ENCODE measurements around the gene DNAI1.

The DNAI1 gene

GRCh38 chr9:34559624-34560455, 101.2 kb downstream of the DNAI1 start:
- Histone ChIP-seq H3K4me3 (ENCODE audit: low read depth in 1 of 5, low read length in 5 of 5) (peak overlapping the region in 1 of 5 donors; percentile 19), H3K9me3 (ENCODE audit: control insufficient read depth in 5 of 5, low read length in 5 of 5) (peaks cover 0 to 6% (median 0%) of the 10 kb centered on the region in 5 donors), H3K4me1 (ENCODE audit: control insufficient read depth in 5 of 5, insufficient read depth in 5 of 5, low read length in 5 of 5) (peaks cover 2 to 32% (median 24%) of the 10 kb centered on the region in 5 donors), H3K9ac (ENCODE audit: low read length in 5 of 5) (no peak overlapping the region), H3K27me3 (ENCODE audit: control insufficient read depth in 5 of 5, insufficient read depth in 4 of 5, low read length in 5 of 5) (peaks cover 0 to 18% (median 3%) of the 10 kb centered on the region in 5 donors), H3K36me3 (ENCODE audit: control insufficient read depth in 5 of 5, insufficient read depth in 5 of 5, low read length in 5 of 5) (peaks cover 0 to 30% (median 13%) of the 10 kb centered on the region in 5 donors), H3K27ac (ENCODE audit: low read depth, low read length) (no peak overlapping the region)

DNA sequence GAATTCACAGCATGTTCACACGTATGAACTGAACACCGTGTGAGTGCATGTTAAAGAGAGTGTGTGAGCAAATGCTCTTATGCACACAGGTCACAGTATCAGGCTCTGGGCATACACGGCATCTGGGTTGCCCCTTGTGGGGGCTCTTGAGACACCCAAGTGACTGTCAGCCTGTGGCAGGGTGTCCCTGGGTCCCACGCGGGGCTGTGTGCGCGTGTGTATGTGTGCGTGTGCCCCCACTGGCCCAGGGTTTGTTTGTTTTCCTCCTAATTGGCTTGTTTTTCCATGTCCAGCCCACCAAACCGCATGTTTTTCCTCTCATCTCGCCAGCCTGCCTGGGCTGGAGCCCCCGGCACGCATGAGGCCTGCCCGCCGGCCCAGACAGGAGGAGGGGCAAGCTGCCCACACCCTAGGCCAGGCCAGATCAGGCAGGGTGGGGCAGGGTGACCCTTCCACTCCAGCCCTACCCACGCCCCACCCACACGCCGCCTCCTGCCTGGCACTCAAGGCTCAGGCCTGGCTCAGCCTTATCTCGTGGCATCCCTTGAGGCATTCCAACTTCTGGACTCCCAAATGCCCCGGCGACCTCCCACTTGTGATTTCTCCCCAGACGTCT, 102.1 kb downstream of the DNAI1 start:
- Histone ChIP-seq H3K27ac (ENCODE audit: low read depth, low read length) (peak overlapping the region; percentile 33), H3K27me3 (ENCODE audit: control insufficient read depth in 5 of 5, insufficient read depth in 4 of 5, low read length in 5 of 5) (peaks cover 0 to 18% (median 3%) of the 10 kb centered on the region in 5 donors), H3K9ac (ENCODE audit: low read length in 5 of 5) (no peak overlapping the region), H3K4me3 (ENCODE audit: low read depth in 1 of 5, low read length in 5 of 5) (no peak overlapping the region), H3K9me3 (ENCODE audit: control insufficient read depth in 5 of 5, low read length in 5 of 5) (peaks cover 0 to 6% (median 0%) of the 10 kb centered on the region in 5 donors), H3K36me3 (ENCODE audit: control insufficient read depth in 5 of 5, insufficient read depth in 5 of 5, low read length in 5 of 5) (peaks cover 0 to 34% (median 15%) of the 10 kb centered on the region in 5 donors), H3K4me1 (ENCODE audit: control insufficient read depth in 5 of 5, insufficient read depth in 5 of 5, low read length in 5 of 5) (peaks cover 0 to 24% (median 18%) of the 10 kb centered on the region in 5 donors)

DNA sequence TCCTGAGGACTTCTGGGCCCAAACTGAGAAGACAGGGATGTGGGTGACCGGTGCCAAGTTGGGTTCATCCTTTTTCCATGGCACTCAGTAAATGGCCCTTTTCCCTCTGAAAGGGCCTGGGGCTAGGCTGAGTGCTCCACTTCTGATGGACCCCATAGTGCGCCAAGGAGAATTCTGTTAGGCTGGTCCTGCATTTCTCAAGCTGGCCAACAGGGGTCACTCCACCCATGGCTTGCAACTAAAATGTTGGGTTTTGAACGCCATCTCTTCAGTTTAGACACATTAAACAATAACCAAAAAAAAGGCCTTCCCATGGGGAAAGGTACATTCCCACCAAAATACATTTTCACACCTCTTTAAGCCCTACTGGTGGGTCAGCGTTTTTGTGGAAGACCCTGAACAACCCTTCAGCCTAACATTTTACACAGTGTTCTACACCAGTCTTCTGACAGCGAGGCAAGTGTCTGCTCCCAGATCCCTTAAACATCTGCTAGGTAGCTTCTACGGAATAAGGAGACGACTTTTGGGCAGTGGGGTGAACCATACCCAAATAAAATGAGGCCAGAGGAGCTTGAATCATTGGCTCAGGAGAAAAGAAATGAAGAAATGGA, 103.6 kb downstream of the DNAI1 start:
- peaks cover 0 to 24% (median 18%) of the 10 kb centered on the region in 5 donors for H3K4me1 ChIP-seq (ENCODE audit: control insufficient read depth in 5 of 5, insufficient read depth in 5 of 5, low read length in 5 of 5)
- H3K9me3 ChIP-seq (ENCODE audit: control insufficient read depth in 5 of 5, low read length in 5 of 5), result peaks cover 0 to 6% (median 0%) of the 10 kb centered on the region in 5 donors
- peaks cover 0 to 39% (median 17%) of the 10 kb centered on the region in 5 donors for H3K36me3 ChIP-seq (ENCODE audit: control insufficient read depth in 5 of 5, insufficient read depth in 5 of 5, low read length in 5 of 5)
- peaks cover 0 to 17% (median 3%) of the 10 kb centered on the region in 5 donors for H3K27me3 ChIP-seq (ENCODE audit: control insufficient read depth in 5 of 5, insufficient read depth in 4 of 5, low read length in 5 of 5)
- no peak overlapping the region for H3K4me3 ChIP-seq (ENCODE audit: low read depth in 1 of 5, low read length in 5 of 5)
- no peak overlapping the region for H3K27ac ChIP-seq (ENCODE audit: low read depth, low read length)
- H3K9ac ChIP-seq (ENCODE audit: low read length in 5 of 5), result no peak overlapping the region

- no peak overlapping the region for H3K9ac ChIP-seq (ENCODE audit: low read length in 5 of 5)
- H3K36me3 ChIP-seq (ENCODE audit: control insufficient read depth in 5 of 5, insufficient read depth in 5 of 5, low read length in 5 of 5), result peaks cover 0 to 45% (median 16%) of the 10 kb centered on the region in 5 donors
- H3K4me3 ChIP-seq (ENCODE audit: low read depth in 1 of 5, low read length in 5 of 5), result no peak overlapping the region
- peaks cover 0 to 6% (median 0%) of the 10 kb centered on the region in 5 donors for H3K9me3 ChIP-seq (ENCODE audit: control insufficient read depth in 5 of 5, low read length in 5 of 5)
- H3K27me3 ChIP-seq (ENCODE audit: control insufficient read depth in 5 of 5, insufficient read depth in 4 of 5, low read length in 5 of 5), result peaks cover 0 to 11% (median 0%) of the 10 kb centered on the region in 5 donors
- no peak overlapping the region for H3K27ac ChIP-seq (ENCODE audit: low read depth, low read length)
- peaks cover 0 to 24% (median 18%) of the 10 kb centered on the region in 5 donors for H3K4me1 ChIP-seq (ENCODE audit: control insufficient read depth in 5 of 5, insufficient read depth in 5 of 5, low read length in 5 of 5)
Observed at GRCh38 chr9:34563262-34563661, 104.7 kb downstream of the DNAI1 start.

DNA sequence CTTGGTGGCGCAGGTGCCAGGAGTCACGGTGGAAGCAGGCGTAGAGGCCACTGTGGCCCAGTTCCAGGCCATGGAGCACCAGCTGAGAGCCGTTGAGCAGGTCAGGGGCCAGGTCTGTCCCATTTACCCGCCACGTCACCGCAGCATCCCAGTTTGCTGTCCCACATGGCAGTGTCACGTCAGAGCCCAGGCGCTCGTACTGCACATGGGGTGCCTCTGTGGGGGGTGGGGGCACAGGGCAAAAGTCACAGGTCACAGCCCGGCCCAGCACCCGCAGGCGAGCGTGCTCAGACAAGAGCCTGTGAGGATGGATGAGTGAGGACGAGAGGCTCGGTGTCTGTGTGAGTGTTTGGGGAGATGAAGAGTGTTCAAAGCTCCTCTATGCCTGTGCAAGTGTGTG, 106.0 kb downstream of the DNAI1 start:
- Histone ChIP-seq H3K27ac (ENCODE audit: low read depth, low read length) (no peak overlapping the region), H3K9ac (ENCODE audit: low read length in 5 of 5) (no peak overlapping the region), H3K27me3 (ENCODE audit: control insufficient read depth in 5 of 5, insufficient read depth in 4 of 5, low read length in 5 of 5) (peaks cover 0 to 5% (median 0%) of the 10 kb centered on the region in 5 donors), H3K4me1 (ENCODE audit: control insufficient read depth in 5 of 5, insufficient read depth in 5 of 5, low read length in 5 of 5) (peaks cover 0 to 15% (median 13%) of the 10 kb centered on the region in 5 donors), H3K36me3 (ENCODE audit: control insufficient read depth in 5 of 5, insufficient read depth in 5 of 5, low read length in 5 of 5) (peaks cover 0 to 50% (median 22%) of the 10 kb centered on the region in 5 donors), H3K4me3 (ENCODE audit: low read depth in 1 of 5, low read length in 5 of 5) (no peak overlapping the region), H3K9me3 (ENCODE audit: control insufficient read depth in 5 of 5, low read length in 5 of 5) (peaks cover 0 to 6% (median 0%) of the 10 kb centered on the region in 5 donors)

DNA sequence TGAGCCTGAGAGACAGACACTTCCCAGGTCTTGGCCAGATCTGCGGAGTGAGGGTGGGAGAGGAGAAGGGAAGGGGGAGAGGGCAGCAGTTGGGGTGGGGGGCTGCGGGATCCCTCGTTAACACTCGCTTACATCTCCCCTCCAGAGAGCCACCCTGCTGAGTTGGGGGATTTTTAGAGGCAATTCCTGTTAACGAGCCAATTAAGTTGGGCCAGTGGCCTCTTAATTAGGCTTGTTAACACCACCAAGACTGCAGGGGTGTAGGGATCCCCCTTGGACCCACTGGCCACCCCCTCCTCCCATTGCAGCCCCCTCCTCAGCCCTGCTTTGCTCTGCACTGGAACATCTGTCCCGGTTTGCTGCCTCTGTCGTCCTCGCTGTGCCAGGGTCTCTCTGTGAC, 107.3 kb downstream of the DNAI1 start:
- Histone ChIP-seq H3K36me3 (ENCODE audit: control insufficient read depth in 5 of 5, insufficient read depth in 5 of 5, low read length in 5 of 5) (peaks cover 0 to 50% (median 22%) of the 10 kb centered on the region in 5 donors), H3K9ac (ENCODE audit: low read length in 5 of 5) (no peak overlapping the region), H3K9me3 (ENCODE audit: control insufficient read depth in 5 of 5, low read length in 5 of 5) (peaks cover 0 to 6% (median 0%) of the 10 kb centered on the region in 5 donors), H3K27me3 (ENCODE audit: control insufficient read depth in 5 of 5, insufficient read depth in 4 of 5, low read length in 5 of 5) (peaks cover 0 to 2% (median 0%) of the 10 kb centered on the region in 5 donors), H3K4me1 (ENCODE audit: control insufficient read depth in 5 of 5, insufficient read depth in 5 of 5, low read length in 5 of 5) (peaks cover 2 to 10% (median 5%) of the 10 kb centered on the region in 5 donors), H3K27ac (ENCODE audit: low read depth, low read length) (no peak overlapping the region), H3K4me3 (ENCODE audit: low read depth in 1 of 5, low read length in 5 of 5) (no peak overlapping the region)

GRCh38 chr9:34566322-34566721, 107.7 kb downstream of the DNAI1 start:
- peaks cover 0 to 50% (median 22%) of the 10 kb centered on the region in 5 donors for H3K36me3 ChIP-seq (ENCODE audit: control insufficient read depth in 5 of 5, insufficient read depth in 5 of 5, low read length in 5 of 5)
- H3K4me1 ChIP-seq (ENCODE audit: control insufficient read depth in 5 of 5, insufficient read depth in 5 of 5, low read length in 5 of 5), result peaks cover 0 to 12% (median 4%) of the 10 kb centered on the region in 5 donors
- no peak overlapping the region for H3K9ac ChIP-seq (ENCODE audit: low read length in 5 of 5)
- peaks cover 0 to 6% (median 0%) of the 10 kb centered on the region in 5 donors for H3K9me3 ChIP-seq (ENCODE audit: control insufficient read depth in 5 of 5, low read length in 5 of 5)
- peaks cover 0 to 2% (median 0%) of the 10 kb centered on the region in 5 donors for H3K27me3 ChIP-seq (ENCODE audit: control insufficient read depth in 5 of 5, insufficient read depth in 4 of 5, low read length in 5 of 5)
- no peak overlapping the region for H3K4me3 ChIP-seq (ENCODE audit: low read depth in 1 of 5, low read length in 5 of 5)
- no peak overlapping the region for H3K27ac ChIP-seq (ENCODE audit: low read depth, low read length)

GRCh38 chr9:34566972-34567371, 108.4 kb downstream of the DNAI1 start:
- Histone ChIP-seq H3K27me3 (ENCODE audit: control insufficient read depth in 5 of 5, insufficient read depth in 4 of 5, low read length in 5 of 5) (peaks cover 0 to 2% (median 0%) of the 10 kb centered on the region in 5 donors), H3K36me3 (ENCODE audit: control insufficient read depth in 5 of 5, insufficient read depth in 5 of 5, low read length in 5 of 5) (peaks cover 0 to 50% (median 22%) of the 10 kb centered on the region in 5 donors), H3K4me1 (ENCODE audit: control insufficient read depth in 5 of 5, insufficient read depth in 5 of 5, low read length in 5 of 5) (peaks cover 0 to 19% (median 4%) of the 10 kb centered on the region in 5 donors), H3K27ac (ENCODE audit: low read depth, low read length) (no peak overlapping the region), H3K4me3 (ENCODE audit: low read depth in 1 of 5, low read length in 5 of 5) (no peak overlapping the region), H3K9ac (ENCODE audit: low read length in 5 of 5) (no peak overlapping the region), H3K9me3 (ENCODE audit: control insufficient read depth in 5 of 5, low read length in 5 of 5) (peaks cover 0 to 5% (median 0%) of the 10 kb centered on the region in 5 donors)

DNA sequence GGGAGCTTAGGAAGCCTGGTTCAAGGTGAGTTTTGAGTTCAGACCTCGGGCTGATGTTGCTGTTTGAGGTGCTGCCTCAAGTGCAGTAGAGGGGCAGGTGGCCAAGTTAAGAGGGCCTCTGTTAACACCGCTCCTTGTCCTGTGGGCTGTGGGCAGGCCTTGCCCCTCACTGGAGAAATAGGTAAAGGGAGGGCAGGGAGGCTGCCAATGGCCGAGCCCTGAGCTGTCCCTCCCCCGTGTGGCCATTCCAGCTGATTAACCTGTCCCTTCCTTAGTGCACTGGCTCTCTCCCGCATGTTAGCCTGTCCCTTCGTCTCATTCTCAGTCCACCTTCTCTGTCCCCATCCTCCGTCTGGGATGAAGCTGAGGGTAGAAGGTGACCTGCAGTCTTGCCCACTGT, 109.5 kb downstream of the DNAI1 start:
- peaks cover 0 to 2% (median 0%) of the 10 kb centered on the region in 5 donors for H3K27me3 ChIP-seq (ENCODE audit: control insufficient read depth in 5 of 5, insufficient read depth in 4 of 5, low read length in 5 of 5)
- H3K4me1 ChIP-seq (ENCODE audit: control insufficient read depth in 5 of 5, insufficient read depth in 5 of 5, low read length in 5 of 5), result peaks cover 0 to 19% (median 4%) of the 10 kb centered on the region in 5 donors
- no peaks in the 10 kb centered on the region for H3K9me3 ChIP-seq (ENCODE audit: control insufficient read depth in 5 of 5, low read length in 5 of 5)
- H3K36me3 ChIP-seq (ENCODE audit: control insufficient read depth in 5 of 5, insufficient read depth in 5 of 5, low read length in 5 of 5), result peaks cover 0 to 43% (median 26%) of the 10 kb centered on the region in 5 donors
- no peak overlapping the region for H3K4me3 ChIP-seq (ENCODE audit: low read depth in 1 of 5, low read length in 5 of 5)
- H3K27ac ChIP-seq (ENCODE audit: low read depth, low read length), result no peak overlapping the region
- no peak overlapping the region for H3K9ac ChIP-seq (ENCODE audit: low read length in 5 of 5)

Measured in subcutaneous abdominal adipose tissue (tissue), 5 donors.